Fibroblast of lung (primary cell): ENCODE results near the gene OR52N1. TPM values are rescaled to one million over a fixed set of nuclear protein-coding genes. Genes with fewer than 3 reads are reported as not detected.

Source experiments
- DNase-seq, 2 donors: peaks; one replicate each; pipeline versions ENCODE4 v3.0.0 to v3.0.0-alpha.2; 2010; ENCODE audit warnings: low read depth in 2 of 2
- H2AFZ ChIP-seq: 2 replicates; pipeline ENCODE4 v1.5.1; 2012; ENCODE audit warnings: low read length, control low read depth, inconsistent platforms
- H3K27ac ChIP-seq: 2 replicates; pipeline ENCODE4 v1.5.1; 2011; ENCODE audit warnings: low read length, control low read depth; ENCODE audit not compliant: insufficient read depth
- H3K27me3 ChIP-seq: 2 replicates; pipeline ENCODE4 v1.5.1; 2011; ENCODE audit warnings: mild to moderate bottlenecking, low read length; ENCODE audit not compliant: control insufficient read depth, insufficient read depth
- H3K36me3 ChIP-seq: 2 replicates; pipeline ENCODE4 v1.5.1; 2011; ENCODE audit warnings: low read length; ENCODE audit not compliant: control insufficient read depth, insufficient read depth
- H3K4me1 ChIP-seq: 2 replicates; pipeline ENCODE4 v1.5.1; 2011; ENCODE audit warnings: low read length; ENCODE audit not compliant: control insufficient read depth, insufficient read depth; ENCODE audit errors: extremely low read depth
- H3K4me2 ChIP-seq: 2 replicates; pipeline ENCODE4 v1.5.1; 2011; ENCODE audit warnings: low read length, control low read depth; ENCODE audit not compliant: insufficient read depth; ENCODE audit errors: extremely low read depth
- H3K4me3 ChIP-seq, 4 experiments: fragments of 200-600 bp in 1 of 4; sonication (generic) in 1 of 4; replicated peaks in 1 of 4; 2 replicates each; pipeline ENCODE4 v1.5.1; 2011 to 2016; ENCODE audit warnings: low read length in 4 of 4, low read depth in 3 of 4, mild to moderate bottlenecking in 3 of 4, control low read depth in 2 of 4, inconsistent platforms in 1 of 4, mixed read lengths in 1 of 4; ENCODE audit not compliant: insufficient read depth in 1 of 4; ENCODE audit errors: control extremely low read depth in 1 of 4
- H3K79me2 ChIP-seq: 2 replicates; pipeline ENCODE4 v1.5.1; 2012; ENCODE audit warnings: mild to moderate bottlenecking, low read length, inconsistent platforms; ENCODE audit not compliant: control insufficient read depth, insufficient read depth
- H3K9ac ChIP-seq: 2 replicates; pipeline ENCODE4 v1.5.1; 2011; ENCODE audit warnings: mild to moderate bottlenecking, low read length, control low read depth; ENCODE audit not compliant: insufficient read depth
- H3K9me3 ChIP-seq: 2 replicates; pipeline ENCODE4 v1.5.1; 2012; ENCODE audit warnings: low read depth, low read length; ENCODE audit not compliant: control insufficient read depth, insufficient read depth
- H4K20me1 ChIP-seq: 2 replicates; pipeline ENCODE4 v1.5.1; 2011; ENCODE audit warnings: low read length; ENCODE audit not compliant: control insufficient read depth, insufficient read depth; ENCODE audit errors: extremely low read depth
- CTCF ChIP-seq, 2 donors: IDR thresholded peaks in 1 of 2; conservative IDR thresholded peaks in 1 of 2; 1 replicate in 1 of 2; 2 replicates in 1 of 2; pipeline ENCODE4 v1.5.1; 2011 to 2012; ENCODE audit warnings: low read length in 2 of 2, control low read depth in 1 of 2, inconsistent platforms in 1 of 2, low read depth in 1 of 2, mild to moderate bottlenecking in 1 of 2
- EZH2 ChIP-seq: IDR thresholded peaks from 2 replicates; pipeline ENCODE4 v1.5.1; 2012; ENCODE audit warnings: low read length, control low read depth, mild to moderate bottlenecking; ENCODE audit errors: missing control alignments
- polyA plus RNA-seq, 2 donors: library from polyadenylated mRNA; depleted of rRNA in 1 of 2; stranded (reverse) in 1 of 2; unstranded in 1 of 2; fragments of >200 nt; gene quantifications; 2 replicates each; pipeline ENCODE4 v1.2.1, GENCODE V29; 2011 to 2012; ENCODE audit warnings: missing spikeins in 1 of 2
- total RNA-seq: library from RNA; depleted of rRNA; stranded (reverse); fragments of >200 nt; gene quantifications from 2 replicates; pipeline ENCODE4 v1.2.1, GENCODE V29; 2014

Gene OR52N1
- total and polyA plus RNA-seq, 2 donors (not counting 1 experiment from before 2014, with no cell fraction given) = not detected

- Histone ChIP-seq H3K9me3 (no peaks in the 10 kb centered on the region), H2AFZ (no peak overlapping the region), H3K4me3 (no peak overlapping the region), H3K4me1 (no peaks in the 10 kb centered on the region), H3K9ac (no peak overlapping the region), H3K36me3 (no peaks in the 10 kb centered on the region), H3K79me2 (no peaks in the 10 kb centered on the region), H3K4me2 (no peak overlapping the region), H3K27ac (no peak overlapping the region), H3K27me3 (no peaks in the 10 kb centered on the region), H4K20me1 (no peaks in the 10 kb centered on the region)
- DNase-seq = no peak
- TF ChIP-seq CTCF (conservative IDR thresholded peaks at IDR 0.05 in 1 of 2, IDR thresholded peaks at IDR 0.05 in 1 of 2; ENCODE audit: low read depth in 1 of 2, low read length in 2 of 2) = no peak
- no peak for TF ChIP-seq EZH2
Measured at GRCh38 chr11:5809905-5810795, 19.1 kb upstream of the OR52N1 start.

GRCh38 chr11:5809122-5809519, 18.1 kb upstream of the OR52N1 start:
- Histone ChIP-seq H3K9ac (no peak overlapping the region), H3K27me3 (no peaks in the 10 kb centered on the region)

More at GRCh38 chr11:5809122-5809519, 18.1 kb upstream of the OR52N1 start:
- TF ChIP-seq CTCF (conservative IDR thresholded peaks at IDR 0.05 in 1 of 2, IDR thresholded peaks at IDR 0.05 in 1 of 2; ENCODE audit: low read depth in 1 of 2, low read length in 2 of 2) (no peak), EZH2 (no peak)
- Histone ChIP-seq H3K4me3 (peak overlapping the region; percentile 58 to 63 (median 58)), H3K79me2 (no peaks in the 10 kb centered on the region), H4K20me1 (no peaks in the 10 kb centered on the region), H3K36me3 (no peaks in the 10 kb centered on the region), H3K4me2 (peak overlapping the region; percentile 93), H3K9me3 (no peaks in the 10 kb centered on the region), H3K4me1 (no peaks in the 10 kb centered on the region), H3K27ac (no peak overlapping the region), H2AFZ (peak overlapping the region; percentile 72)
- DNase-seq = no peak
